HG02623 (cell line): ENCODE results near the gene PAQR5.
"Not testable (repeated sequence)": the region's sequence is repeated elsewhere in the genome, so short reads cannot be mapped to it uniquely, and the experiment has no call there.

Experiments
- ATAC-seq: cut with Tn5 transposase; IDR thresholded peaks from one replicate; pipeline ENCODE4 v1.9.1; 2021; ENCODE audit warnings: moderate library complexity; ENCODE audit not compliant: unreplicated experiment

Gene PAQR5

DNA sequence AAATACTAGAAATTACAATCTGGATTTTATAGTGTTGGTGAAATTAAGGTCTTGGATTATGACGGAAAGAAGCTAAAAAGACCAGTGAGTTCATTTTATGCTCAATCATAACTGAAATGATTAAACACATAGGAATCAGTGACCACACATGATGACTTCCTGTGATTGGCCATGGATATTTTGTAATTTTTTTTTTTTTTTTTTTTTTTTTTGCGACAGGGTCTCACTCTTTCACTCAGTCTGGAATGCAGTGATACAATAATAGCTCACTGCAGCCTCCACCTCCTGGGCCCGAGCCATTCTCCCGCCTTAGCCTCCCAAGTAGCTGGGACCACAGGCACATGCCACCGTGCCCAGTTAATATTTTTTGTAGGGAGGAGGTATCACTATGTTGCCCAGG, 47.4 kb downstream of the PAQR5 start:
- no peak for ATAC-seq

DNA sequence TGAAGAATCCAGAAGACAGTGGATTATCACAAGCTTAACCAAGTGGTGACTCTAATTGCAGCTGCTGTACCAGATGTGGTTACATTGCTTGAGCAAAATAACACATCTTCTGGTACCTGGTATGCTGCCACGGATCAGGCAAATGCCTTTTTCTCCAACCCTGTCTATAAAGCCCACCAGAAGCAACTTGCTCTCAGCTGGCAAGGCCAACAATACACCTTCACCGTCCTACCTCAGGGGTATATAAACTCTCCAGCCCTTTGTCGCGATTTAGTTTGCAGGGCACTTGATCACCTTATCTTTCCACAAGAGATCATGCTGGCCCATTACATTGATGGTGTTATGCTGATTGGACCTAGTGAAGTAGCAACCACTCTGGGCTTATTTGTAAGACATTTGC, 52.6 kb downstream of the PAQR5 start:
- ATAC-seq, result no peak

DNA sequence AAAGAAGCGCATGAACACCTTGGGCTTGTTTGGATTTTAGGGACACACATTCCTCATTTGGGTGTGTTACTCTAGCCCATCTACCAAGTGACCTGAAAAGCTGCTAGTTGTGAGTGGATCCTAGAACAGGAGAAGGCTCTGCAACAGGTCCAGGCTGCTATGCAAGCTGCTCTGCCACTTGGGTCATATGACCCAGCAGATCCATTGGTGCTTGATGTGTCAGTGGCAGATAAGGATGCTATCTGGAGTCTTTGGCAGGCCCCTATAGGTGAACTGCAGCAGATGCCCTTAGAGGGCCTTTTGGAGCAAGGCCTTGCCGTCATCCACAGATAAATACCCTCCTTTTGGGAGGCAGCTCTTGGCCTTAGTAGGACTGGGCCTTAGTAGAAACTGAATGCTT, 53.2 kb downstream of the PAQR5 start:
- no peak for ATAC-seq

DNA sequence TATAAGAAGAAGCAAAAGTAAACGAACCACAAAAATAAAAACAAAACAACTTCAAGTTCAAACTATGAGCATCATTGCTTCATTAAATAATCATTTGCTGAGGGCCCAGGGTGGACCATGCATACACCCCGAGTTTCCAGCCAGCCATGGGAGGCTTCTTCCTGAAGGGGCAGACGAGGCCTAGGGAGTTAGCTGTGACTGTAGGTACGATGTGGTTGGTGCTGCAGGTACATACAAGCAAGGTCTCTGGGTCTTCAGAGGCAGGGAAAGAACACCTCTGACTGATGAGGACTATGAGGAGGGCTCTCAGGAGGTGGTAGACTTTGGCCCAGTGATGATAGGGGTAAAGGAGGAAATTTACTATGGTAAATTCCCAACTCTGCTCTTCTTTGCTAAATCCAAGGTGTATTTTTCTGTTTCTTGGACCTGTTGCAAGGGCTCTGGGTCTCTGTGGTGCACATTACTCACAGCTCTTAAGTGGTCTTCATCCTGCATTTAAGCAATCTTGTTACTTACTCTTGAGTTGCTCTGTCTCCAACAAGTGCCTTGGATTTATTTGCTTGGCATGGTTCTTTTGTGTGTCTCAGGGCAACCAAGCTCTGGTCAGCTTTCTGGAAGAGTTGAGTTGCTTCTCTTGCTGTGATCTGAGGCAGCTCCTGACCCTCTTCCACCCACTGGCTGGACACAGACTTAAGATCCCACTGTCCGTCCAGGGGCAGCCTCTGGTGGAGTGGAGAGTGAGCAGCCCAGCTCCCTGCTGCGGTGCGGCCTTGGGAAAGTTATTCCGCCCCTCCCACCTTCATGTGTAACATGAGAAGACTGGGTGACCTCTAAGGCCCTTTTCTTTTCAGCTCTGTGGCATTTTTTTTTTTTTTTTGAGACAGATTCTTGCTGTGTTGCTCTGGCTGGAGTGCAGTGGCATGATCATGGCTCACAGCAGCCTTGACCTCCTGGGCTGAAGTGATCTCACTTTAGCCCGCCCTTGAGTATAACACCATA, 59.4 kb downstream of the PAQR5 start:
- no peak for ATAC-seq

DNA sequence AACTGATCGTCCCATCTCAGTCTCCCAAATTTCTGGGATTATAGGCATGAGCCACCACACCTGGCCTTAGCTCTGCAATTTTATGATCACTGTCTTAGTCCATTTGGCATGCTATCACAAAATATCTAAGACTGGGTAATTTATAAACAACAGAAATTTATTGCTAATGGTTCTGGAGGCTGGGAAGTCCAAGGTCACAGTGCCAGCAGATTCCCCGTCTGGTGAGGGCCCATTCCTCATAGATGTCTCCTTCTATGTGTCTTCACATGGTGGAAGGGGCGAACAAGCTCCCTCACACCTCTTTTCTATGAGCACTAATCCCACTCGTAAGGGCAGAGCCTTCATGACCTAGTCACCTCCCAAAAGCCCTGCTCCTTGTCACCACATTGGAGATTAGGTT, 60.1 kb downstream of the PAQR5 start:
- no peak for ATAC-seq

DNA sequence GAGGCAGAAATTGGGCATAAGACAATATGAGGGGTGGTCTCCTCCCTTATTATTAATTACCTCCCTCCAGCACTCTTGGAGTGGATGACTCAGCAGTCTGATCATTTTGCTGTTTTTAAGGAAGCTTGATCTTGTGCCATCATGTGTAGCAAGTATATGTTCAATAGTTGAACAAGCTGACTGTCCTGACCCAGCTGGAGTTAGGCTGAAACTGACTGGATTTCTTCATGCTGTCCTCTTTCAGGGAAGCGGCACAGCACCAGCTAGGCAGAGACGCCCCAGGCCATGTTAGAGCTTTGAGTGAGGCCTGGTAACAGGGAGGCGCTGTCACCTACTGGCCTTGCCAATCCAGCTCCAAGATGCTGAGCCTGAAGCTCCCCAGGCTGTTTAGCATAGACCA, 61.0 kb downstream of the PAQR5 start:
- no peak for ATAC-seq

DNA sequence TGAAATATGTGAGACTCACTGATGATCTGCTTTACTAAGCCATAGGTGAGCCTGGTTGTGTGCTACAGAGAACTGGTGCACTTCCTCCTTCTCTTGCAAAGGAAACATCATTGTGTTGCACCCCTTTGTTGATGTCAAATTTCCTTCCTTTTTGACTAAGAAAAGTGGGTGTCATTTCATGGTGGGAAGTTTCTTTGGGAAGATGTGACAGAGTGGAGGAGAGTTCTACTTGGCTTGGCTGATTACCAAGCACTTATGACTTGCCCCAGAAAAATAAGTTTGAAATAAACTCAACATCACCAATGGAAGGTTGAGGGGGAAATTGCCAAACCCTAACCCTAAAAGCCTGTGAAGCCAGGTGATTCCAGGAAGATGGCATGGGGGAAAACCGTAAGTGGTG, 61.9 kb downstream of the PAQR5 start:
- ATAC-seq, result no peak

DNA sequence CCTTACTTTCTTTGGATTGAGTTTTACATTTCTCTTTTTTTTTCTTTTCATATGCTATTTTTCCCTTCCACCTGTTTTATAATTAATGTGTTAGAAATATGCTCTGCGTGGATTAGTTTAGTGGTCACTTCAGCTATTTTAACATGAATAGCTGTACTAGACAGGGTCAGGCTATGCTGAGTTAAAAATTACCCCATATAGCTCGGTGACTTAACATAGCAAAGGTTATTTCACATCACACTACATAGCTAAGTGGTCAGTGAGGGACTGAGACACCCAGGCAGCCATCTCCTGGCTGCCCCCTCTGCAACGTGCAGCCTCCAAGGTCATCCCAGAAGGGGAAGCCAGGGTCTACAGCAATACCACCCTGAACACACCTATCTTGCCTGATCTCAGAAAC, 68.5 kb downstream of the PAQR5 start:
- no peak for ATAC-seq

DNA sequence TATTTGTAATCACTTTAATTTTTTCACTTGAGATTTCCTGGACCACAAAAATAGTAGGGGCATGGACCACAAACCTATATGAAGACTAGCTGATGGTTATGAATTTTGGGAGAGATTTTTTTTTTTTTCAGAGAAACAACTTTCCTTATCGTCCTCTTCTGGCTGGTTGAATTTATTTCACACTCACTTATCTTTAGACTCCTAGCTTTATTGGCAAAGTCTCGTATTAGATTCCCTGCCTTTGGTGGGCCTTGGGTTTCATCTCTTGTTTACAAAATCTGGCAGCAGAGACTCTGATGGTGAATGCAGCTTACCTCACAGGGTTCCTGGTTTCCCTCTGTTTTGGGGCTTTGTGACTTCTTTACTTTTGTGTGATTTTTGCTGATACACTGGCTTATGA, 70.9 kb downstream of the PAQR5 start:
- ATAC-seq, result no peak

DNA sequence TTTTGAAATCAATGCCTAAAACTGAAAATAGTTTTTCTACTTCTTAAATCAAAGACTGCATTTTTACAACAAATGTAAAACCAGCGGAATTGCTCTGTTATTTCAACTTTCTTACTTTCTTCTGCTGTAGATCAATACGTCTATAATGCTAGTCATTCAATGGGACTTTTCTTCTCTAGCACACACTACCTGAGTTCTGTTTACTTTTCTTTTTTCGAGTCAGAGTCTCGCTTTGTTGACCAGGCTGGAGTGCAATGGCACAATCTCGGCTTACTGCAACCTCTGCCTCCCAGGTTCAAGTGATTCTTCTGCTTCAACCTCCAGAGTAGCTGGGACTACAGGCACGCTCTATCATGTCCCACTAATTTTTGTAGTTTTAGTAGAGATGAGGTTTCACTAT, 74.7 kb downstream of the PAQR5 start:
- no peak for ATAC-seq

DNA sequence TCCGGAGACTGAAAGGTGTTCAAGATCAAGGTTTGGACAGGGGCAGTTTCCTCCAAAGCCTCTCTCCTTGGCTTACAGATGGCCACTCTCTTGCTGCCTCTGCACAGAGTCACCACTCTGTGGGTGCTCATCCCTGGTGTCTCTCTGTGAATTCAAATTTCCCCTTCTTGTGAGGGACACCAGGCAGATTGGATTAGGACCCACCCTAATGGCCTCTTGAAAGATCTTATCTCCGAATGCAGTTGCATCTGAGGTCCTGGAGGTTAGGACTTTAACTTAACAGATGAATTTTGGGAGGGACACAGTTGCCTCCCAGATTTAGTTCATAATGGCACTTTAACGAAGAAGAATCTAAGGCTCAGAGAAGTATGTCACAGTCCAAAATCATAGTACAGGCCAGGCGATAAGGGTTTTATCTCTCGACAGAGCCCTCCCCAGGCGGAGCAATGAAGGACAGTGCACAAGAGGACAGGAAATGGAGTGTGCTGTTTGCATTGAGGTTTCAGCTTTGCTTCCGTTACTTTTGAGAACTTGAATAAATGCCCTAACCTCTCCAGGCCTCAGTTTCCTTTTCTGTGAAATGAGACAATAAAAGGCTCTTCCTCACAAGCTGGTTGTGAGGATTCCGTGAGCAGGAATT, 76.6 kb downstream of the PAQR5 start:
- ATAC-seq, result no peak

DNA sequence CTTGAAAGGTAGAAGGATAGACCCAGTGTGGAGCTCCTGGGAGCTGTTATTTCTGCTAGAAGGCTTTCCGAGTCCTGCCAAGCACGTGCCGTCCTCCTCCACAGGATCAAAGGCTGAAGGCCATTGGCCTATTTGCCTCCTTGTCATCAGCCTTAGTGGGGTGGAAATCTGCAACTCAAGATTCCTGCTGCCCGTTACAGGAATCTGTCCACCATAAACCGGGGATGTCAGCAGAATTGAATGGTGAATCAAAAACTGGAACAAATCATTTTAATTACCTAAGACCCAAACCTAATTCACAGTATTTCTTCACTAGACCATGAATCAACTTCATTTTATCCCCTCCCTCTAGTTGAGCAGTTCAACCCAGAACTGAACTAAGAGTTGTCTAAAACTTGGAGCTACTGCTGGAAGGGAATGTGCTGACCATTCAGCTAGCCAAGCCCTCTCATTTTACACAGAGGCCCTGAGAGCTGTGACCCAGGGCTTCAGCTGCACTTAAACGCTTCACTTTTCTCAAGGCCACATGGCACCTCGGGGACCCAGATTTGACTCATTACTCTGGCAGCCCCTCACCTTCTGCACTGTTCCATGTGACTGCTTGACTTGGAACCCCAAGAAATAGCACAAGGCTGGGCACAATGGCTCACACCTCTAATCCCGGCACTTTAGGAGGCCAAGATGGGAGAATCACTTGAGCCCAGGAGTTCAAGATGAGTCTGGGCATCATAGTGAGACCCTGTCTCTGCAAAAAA, 78.7 kb downstream of the PAQR5 start:
- ATAC-seq, result no peak

DNA sequence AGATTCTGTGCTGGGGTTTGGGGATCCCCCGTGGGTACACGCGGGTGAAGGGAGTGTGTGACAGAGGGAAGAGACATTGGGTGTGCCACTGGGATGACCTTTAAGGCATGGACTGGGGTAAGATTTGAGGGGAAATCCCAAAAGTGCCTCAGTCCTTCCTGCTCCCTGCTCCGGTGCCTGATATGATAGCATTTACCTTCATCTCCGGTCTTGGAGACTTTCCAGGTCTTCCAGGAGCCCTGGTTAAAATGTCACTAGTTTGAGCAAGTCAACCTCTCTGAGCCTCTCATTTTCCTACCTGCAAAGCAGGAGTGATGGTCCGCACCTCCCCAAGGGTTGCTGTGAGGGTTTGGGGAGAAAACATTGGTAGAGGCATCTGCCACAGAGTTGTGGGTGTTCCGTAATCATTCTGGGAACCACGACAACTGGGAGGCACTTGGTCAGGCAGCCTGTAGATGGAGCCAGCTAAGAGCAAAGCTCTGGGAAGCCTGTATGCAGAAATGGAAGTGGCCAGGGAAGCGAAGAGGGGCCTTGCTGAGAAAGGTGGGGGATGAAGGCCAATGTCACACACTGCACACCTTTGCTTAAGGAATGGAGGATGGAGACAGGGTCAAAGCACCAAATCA, 81.5 kb downstream of the PAQR5 start:
- ATAC-seq, result no peak

DNA sequence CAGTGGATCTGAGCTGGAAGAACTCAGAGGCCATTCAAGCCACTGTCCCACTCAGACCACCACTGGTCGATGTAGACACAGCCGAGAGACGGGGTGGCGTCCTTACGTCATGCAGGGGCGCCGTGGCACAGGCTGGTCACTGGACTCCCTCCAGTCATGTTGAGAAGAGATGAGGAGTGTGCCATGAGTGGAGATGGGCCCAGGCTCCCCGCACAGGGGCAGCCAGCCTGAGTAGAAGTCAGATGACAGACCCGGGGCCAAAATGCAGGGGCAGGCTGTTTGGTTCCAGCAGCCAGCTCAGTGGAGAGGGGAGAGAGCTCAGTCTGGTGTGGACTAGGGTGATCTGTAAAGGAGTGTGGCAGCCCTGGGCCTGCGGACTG, 82.0 kb downstream of the PAQR5 start:
- ATAC-seq, result no peak

DNA sequence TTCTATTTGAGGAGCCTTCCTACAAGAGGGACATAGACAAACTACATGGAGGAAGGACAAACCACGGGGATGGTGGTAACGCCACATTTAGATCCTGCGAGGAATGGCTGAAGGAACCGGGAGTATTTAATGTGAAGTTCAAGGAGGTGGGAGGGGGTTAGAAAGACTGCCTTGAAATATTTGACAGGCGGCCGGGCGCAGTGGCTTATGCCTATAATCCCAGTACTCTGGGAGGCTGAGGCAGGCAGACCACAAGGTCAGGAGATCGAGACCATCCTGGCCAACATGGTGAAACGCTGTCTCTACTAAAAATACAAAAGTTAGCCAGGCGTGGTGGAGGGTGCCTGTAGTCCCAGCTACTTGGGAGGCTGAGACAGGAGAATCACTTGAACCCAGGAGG, 83.5 kb downstream of the PAQR5 start:
- ATAC-seq, result not testable (repeated sequence)

DNA sequence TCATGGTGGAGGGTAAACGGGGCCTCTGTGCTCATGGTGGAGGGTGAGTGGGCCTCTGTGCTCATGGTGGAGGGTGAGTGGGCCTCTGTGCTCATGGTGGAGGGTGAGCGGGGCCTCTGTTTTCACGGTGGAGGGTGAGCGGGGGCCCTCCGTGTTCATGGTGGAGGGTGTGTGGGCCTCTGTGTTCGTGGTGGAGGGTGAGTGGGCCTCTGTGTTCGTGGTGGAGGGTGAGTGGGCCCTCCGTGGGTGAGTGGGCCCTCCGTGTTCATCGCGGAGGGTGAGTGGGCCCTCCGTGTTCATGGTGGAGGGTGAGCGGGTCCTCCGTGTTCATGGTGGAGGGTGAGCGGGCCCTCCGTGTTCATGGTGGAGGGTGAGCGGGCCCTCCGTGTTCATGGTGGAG, 85.4 kb downstream of the PAQR5 start:
- not testable (repeated sequence) for ATAC-seq

DNA sequence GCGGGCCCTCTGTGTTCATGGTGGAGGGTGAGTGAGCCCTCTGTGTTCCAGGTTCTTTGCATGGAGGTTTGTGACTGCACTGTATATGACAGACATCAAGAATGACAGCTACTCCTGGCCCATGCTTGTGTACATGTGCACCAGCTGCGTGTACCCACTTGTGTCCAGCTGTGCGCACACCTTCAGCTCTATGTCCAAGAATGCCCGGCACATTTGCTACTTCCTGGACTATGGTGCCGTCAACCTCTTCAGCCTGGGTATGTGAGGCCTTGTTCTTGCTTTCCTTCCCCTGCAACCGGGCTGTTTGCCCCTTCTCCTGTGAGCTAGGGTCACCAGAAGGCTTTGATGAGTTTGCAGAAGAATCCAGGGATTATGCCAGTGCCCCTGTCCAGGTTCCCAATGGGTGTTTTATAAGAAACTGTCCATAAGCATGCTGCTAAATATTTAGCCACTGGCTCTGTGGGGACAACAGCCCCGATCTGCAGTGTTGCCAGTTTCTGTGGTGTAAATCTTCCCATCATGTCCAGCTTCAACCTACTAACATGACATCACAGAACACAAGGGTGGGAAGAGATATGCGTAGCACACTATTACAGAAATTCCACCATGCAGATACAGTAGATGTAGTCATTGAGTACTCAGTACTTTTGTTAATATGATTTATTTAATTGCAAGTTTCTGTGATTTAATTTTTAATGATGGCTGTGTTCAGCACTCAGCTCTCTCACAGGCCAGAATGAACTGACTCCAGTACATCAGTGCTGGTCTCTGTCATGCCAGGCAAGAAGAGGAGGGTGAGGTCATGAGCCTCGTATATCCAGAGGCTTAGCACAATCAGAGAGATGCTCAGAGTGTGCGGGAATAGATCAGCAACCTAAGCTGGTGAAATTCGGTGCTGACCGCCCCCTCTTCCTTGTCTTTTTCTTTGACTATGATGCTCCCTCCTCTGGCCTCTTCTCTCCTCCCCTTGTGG, 86.2 kb downstream of the PAQR5 start:
- ATAC-seq, result no peak

DNA sequence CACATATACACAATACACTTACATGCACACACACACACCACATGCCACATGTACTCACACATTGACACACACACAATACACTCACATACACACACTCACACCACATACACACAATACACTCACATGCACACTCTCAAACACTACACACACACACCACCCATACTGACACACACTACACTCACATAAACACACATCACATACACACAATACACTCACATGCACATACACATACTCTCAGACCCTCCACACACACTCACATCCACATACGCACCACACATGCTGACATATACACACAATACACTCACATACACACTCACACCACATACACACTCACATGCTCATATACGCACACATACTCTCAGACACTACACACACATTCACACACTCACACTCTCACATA, 87.1 kb downstream of the PAQR5 start:
- no peak for ATAC-seq

DNA sequence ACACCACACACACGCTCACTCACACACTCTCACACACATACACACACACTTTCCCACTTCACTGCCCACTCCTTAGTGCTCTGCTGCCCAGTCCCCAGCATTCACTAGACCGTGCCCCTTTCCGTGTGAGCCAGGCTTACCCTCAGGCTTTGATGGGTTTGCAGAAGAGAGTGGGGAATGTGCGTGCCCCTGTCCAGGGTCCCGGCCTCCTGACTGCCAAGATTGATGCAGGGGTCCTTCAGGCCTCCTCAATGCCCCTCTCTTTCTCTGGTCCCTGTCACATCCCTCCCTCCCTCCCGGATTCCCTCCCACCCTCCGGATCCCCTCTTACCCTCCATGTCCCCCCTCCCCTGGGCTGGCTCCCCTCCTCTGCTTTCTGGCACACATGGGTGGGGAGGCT, 87.6 kb downstream of the PAQR5 start:
- ATAC-seq, result no peak

DNA sequence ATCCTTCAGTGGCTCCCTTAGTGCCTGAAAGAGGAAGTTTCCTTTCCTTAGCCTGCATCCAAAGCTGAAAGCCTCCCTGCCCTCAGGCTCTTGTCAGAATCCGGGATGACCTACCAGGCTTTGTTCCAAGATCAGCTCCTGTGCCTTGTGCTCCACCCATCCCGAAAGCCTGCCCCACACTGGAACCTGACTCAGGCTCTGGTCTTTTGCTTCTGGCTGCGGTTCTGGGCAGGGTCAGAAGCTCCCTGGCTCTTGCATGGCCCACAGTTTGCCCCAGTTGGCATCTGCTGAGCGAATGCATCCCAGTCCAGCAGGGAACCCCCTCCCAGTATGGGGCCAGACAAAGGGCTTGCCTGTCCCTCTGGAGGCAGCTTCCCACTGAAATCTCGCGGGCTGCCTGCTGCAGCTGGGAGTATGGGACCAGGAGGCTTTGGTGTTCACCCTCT, 89.6 kb downstream of the PAQR5 start:
- no peak for ATAC-seq
